Trophoblast cell (in vitro differentiated cells and primary cell): ENCODE results near the gene PWWP2B.

ENCODE experiments used
- DNase-seq, 2 donors: peaks; one replicate each; pipeline ENCODE4 v3.0.0-alpha.2; 2016
- H2AFZ ChIP-seq: 2 replicates; pipeline ENCODE4 v1.6.1; 2013; ENCODE audit warnings: low read length, moderate library complexity, mild to moderate bottlenecking; ENCODE audit not compliant: insufficient read depth, poor library complexity
- H2AK5ac ChIP-seq: 2 replicates; pipeline ENCODE4 v1.6.1; 2013; ENCODE audit warnings: mild to moderate bottlenecking, low read length
- H2BK120ac ChIP-seq: 2 replicates; pipeline ENCODE4 v1.6.1; 2013; ENCODE audit warnings: low read length, mild to moderate bottlenecking, moderate library complexity; ENCODE audit not compliant: insufficient read depth, poor library complexity
- H2BK12ac ChIP-seq: 2 replicates; pipeline ENCODE4 v1.6.1; 2013; ENCODE audit warnings: mild to moderate bottlenecking, low read length, moderate library complexity
- H2BK5ac ChIP-seq: 2 replicates; pipeline ENCODE4 v1.6.1; 2013; ENCODE audit warnings: low read length, low read depth, moderate library complexity, mild to moderate bottlenecking; ENCODE audit not compliant: poor library complexity
- H3K14ac ChIP-seq: 2 replicates; pipeline ENCODE4 v1.6.1; 2013; ENCODE audit warnings: mild to moderate bottlenecking, low read length
- H3K18ac ChIP-seq: 2 replicates; pipeline ENCODE4 v1.6.1; 2013; ENCODE audit warnings: mild to moderate bottlenecking, low read length
- H3K23ac ChIP-seq: 2 replicates; pipeline ENCODE4 v1.6.1; 2013; ENCODE audit warnings: low read length
- H3K27ac ChIP-seq: 2 replicates; pipeline ENCODE4 v1.5.1; 2013; ENCODE audit warnings: low read depth, mild to moderate bottlenecking, inconsistent platforms, low read length, moderate library complexity
- H3K27me3 ChIP-seq: 2 replicates; pipeline ENCODE4 v1.6.1; 2013; ENCODE audit warnings: inconsistent platforms, mild to moderate bottlenecking, low read length, moderate library complexity; ENCODE audit not compliant: insufficient read depth
- H3K36me3 ChIP-seq, 2 experiments: 1 replicate in 1 of 2; 2 replicates in 1 of 2; pipeline ENCODE4 v1.6.1; 2013; ENCODE audit warnings: low read length in 2 of 2, mild to moderate bottlenecking in 2 of 2, moderate library complexity in 1 of 2; ENCODE audit not compliant: insufficient read depth in 2 of 2, control insufficient read depth in 1 of 2
- H3K4ac ChIP-seq: 2 replicates; pipeline ENCODE4 v1.6.1; 2013; ENCODE audit warnings: low read depth, mild to moderate bottlenecking, low read length, moderate library complexity
- H3K4me1 ChIP-seq, 2 experiments: 1 replicate in 1 of 2; 2 replicates in 1 of 2; pipeline ENCODE4 v1.6.1; 2013; ENCODE audit warnings: low read length in 2 of 2, mild to moderate bottlenecking in 2 of 2, moderate library complexity in 1 of 2; ENCODE audit not compliant: insufficient read depth in 2 of 2, control insufficient read depth in 1 of 2
- H3K4me2 ChIP-seq: 2 replicates; pipeline ENCODE4 v1.6.1; 2013; ENCODE audit warnings: inconsistent platforms, mild to moderate bottlenecking, low read length, moderate library complexity
- H3K4me3 ChIP-seq: 2 replicates; pipeline ENCODE4 v1.5.1; 2013; ENCODE audit warnings: mild to moderate bottlenecking, low read depth, low read length, inconsistent platforms
- H3K79me1 ChIP-seq: one replicate; pipeline ENCODE4 v1.6.1; 2013; ENCODE audit warnings: low read length
- H3K79me2 ChIP-seq: 2 replicates; pipeline ENCODE4 v1.6.1; 2013; ENCODE audit warnings: low read length, mild to moderate bottlenecking; ENCODE audit not compliant: control insufficient read depth, insufficient read depth, poor library complexity
- H3K9ac ChIP-seq: 2 replicates; pipeline ENCODE4 v1.6.1; 2013; ENCODE audit warnings: mild to moderate bottlenecking, low read length
- H3K9me3 ChIP-seq: 2 replicates; pipeline ENCODE4 v1.6.1; 2013; ENCODE audit warnings: low read depth, mild to moderate bottlenecking, control low read depth, inconsistent platforms, low read length; ENCODE audit not compliant: insufficient read depth
- H4K12ac ChIP-seq: 2 replicates; pipeline ENCODE4 v1.6.1; 2013; ENCODE audit warnings: low read depth, mild to moderate bottlenecking, low read length, moderate library complexity
- H4K8ac ChIP-seq: 2 replicates; pipeline ENCODE4 v1.6.1; 2013; ENCODE audit warnings: low read depth, mild to moderate bottlenecking, low read length, moderate library complexity
- H4K91ac ChIP-seq: one replicate; pipeline ENCODE4 v1.6.1; 2013; ENCODE audit warnings: low read depth, mild to moderate bottlenecking, low read length, moderate library complexity
- WGBS: extraction: QIAGEN DNeasy Blood & Tissue Kit; methylation state at CpG from one replicate; pipeline ENCODE4 v1.1.7; 2013; ENCODE audit warnings: missing lambda C conversion rate; ENCODE audit not compliant: insufficient read length, insufficient coverage; ENCODE audit errors: extremely low coverage; 5-methylcytosine and 5-hydroxymethylcytosine counted together

The PWWP2B gene

GRCh38 chr10:132408367-132408781, 11.4 kb downstream of the PWWP2B start:
- Histone ChIP-seq H4K8ac (peak overlapping the region; percentile 82), H3K36me3 (peaks cover 40 to 48% of the 10 kb centered on the region in 2 experiments), H3K4ac (peak overlapping the region; percentile 97), H3K79me1 (peaks cover 78% of the 10 kb centered on the region), H4K12ac (peak overlapping the region; percentile 91), H3K23ac (no peak overlapping the region), H2BK120ac (peak overlapping the region; percentile 100), H4K91ac (peak overlapping the region; percentile 100), H3K14ac (peak overlapping the region; percentile 99), H3K9me3 (no peaks in the 10 kb centered on the region), H2AFZ (peak overlapping the region; percentile 56), H3K4me3 (no peak overlapping the region), H3K18ac (peak overlapping the region; percentile 98), H2BK5ac (peak overlapping the region; percentile 94), H3K79me2 (peaks cover 75% of the 10 kb centered on the region), H3K27ac (peak overlapping the region; percentile 98), H3K27me3 (no peaks in the 10 kb centered on the region), H3K9ac (peak overlapping the region; percentile 14), H2AK5ac (peak overlapping the region; percentile 93), H3K4me1 (peaks cover 82 to 88% of the 10 kb centered on the region in 2 experiments), H3K4me2 (peak overlapping the region; percentile 57), H2BK12ac (peak overlapping the region; percentile 92)
- no peak for DNase-seq
- no CpG with 5 or more reads among the region's 20 CpGs for WGBS

GRCh38 chr10:132408823-132409666, 12.0 kb downstream of the PWWP2B start:
- H2BK120ac ChIP-seq, result peak overlapping the region; percentile 100
- peak overlapping the region; percentile 93 for H2AK5ac ChIP-seq
- H3K9me3 ChIP-seq, result no peaks in the 10 kb centered on the region
- peak overlapping the region; percentile 82 for H4K8ac ChIP-seq
- H2BK12ac ChIP-seq, result peak overlapping the region; percentile 92
- H3K18ac ChIP-seq, result peak overlapping the region; percentile 98
- peak overlapping the region; percentile 42 for H2AFZ ChIP-seq
- no peak overlapping the region for H3K4me3 ChIP-seq
- peaks cover 44 to 52% of the 10 kb centered on the region in 2 experiments for H3K36me3 ChIP-seq
- no peak overlapping the region for H3K9ac ChIP-seq
- peaks cover 76% of the 10 kb centered on the region for H3K79me1 ChIP-seq
- peak in 1 of 2 donors; percentile 23 for DNase-seq
- H3K79me2 ChIP-seq, result peaks cover 74% of the 10 kb centered on the region
- H3K27me3 ChIP-seq, result no peaks in the 10 kb centered on the region
- no CpG with 5 or more reads among the region's 27 CpGs for WGBS
- H3K4ac ChIP-seq, result peak overlapping the region; percentile 97
- no peak overlapping the region for H3K23ac ChIP-seq
- peak overlapping the region; percentile 94 for H2BK5ac ChIP-seq
- H3K4me2 ChIP-seq, result peak overlapping the region; percentile 57
- H3K27ac ChIP-seq, result peak overlapping the region; percentile 98
- peak overlapping the region; percentile 74 for H4K12ac ChIP-seq
- peak overlapping the region; percentile 100 for H4K91ac ChIP-seq
- peaks cover 84 to 89% of the 10 kb centered on the region in 2 experiments for H3K4me1 ChIP-seq
- peak overlapping the region; percentile 99 for H3K14ac ChIP-seq

GRCh38 chr10:132409667-132410028, 12.6 kb downstream of the PWWP2B start:
- peak overlapping the region; percentile 65 for H2AK5ac ChIP-seq
- H3K9ac ChIP-seq, result no peak overlapping the region
- H3K18ac ChIP-seq, result no peak overlapping the region
- no peak for DNase-seq
- no peak overlapping the region for H3K14ac ChIP-seq
- no peak overlapping the region for H3K4me3 ChIP-seq
- H3K27me3 ChIP-seq, result no peaks in the 10 kb centered on the region
- H3K4ac ChIP-seq, result peak overlapping the region; percentile 97
- peak overlapping the region; percentile 100 for H4K91ac ChIP-seq
- H3K23ac ChIP-seq, result no peak overlapping the region
- peaks cover 47 to 51% of the 10 kb centered on the region in 2 experiments for H3K36me3 ChIP-seq
- H3K79me2 ChIP-seq, result peaks cover 68% of the 10 kb centered on the region
- H2BK12ac ChIP-seq, result no peak overlapping the region
- H3K79me1 ChIP-seq, result peaks cover 70% of the 10 kb centered on the region
- WGBS, result no CpG with 5 or more reads among the region's 4 CpGs
- no peak overlapping the region for H3K4me2 ChIP-seq
- H3K9me3 ChIP-seq, result no peaks in the 10 kb centered on the region
- H2AFZ ChIP-seq, result no peak overlapping the region
- no peak overlapping the region for H3K27ac ChIP-seq
- no peak overlapping the region for H2BK120ac ChIP-seq
- peaks cover 83 to 89% of the 10 kb centered on the region in 2 experiments for H3K4me1 ChIP-seq
- peak overlapping the region; percentile 94 for H2BK5ac ChIP-seq
- no peak overlapping the region for H4K12ac ChIP-seq
- no peak overlapping the region for H4K8ac ChIP-seq

- Histone ChIP-seq H3K27ac (peak overlapping the region; percentile 91), H3K4me1 (peaks cover 77 to 84% of the 10 kb centered on the region in 2 experiments), H3K4me3 (no peak overlapping the region), H2BK120ac (peak overlapping the region; percentile 82), H3K14ac (peak overlapping the region; percentile 38), H3K36me3 (peaks cover 44 to 48% of the 10 kb centered on the region in 2 experiments), H4K12ac (no peak overlapping the region), H2BK12ac (peak overlapping the region; percentile 58), H3K9ac (no peak overlapping the region), H3K27me3 (no peaks in the 10 kb centered on the region), H2AK5ac (peak overlapping the region; percentile 70), H4K91ac (peak overlapping the region; percentile 74), H3K79me1 (peaks cover 64% of the 10 kb centered on the region), H3K79me2 (peaks cover 65% of the 10 kb centered on the region), H3K18ac (peak overlapping the region; percentile 40), H4K8ac (peak overlapping the region; percentile 24), H2AFZ (no peak overlapping the region), H3K4ac (peak overlapping the region; percentile 57), H3K23ac (no peak overlapping the region), H2BK5ac (peak overlapping the region; percentile 35), H3K4me2 (no peak overlapping the region), H3K9me3 (peaks cover 2% of the 10 kb centered on the region)
- no CpG with 5 or more reads among the region's 28 CpGs for WGBS
- DNase-seq, result no peak
Measured at GRCh38 chr10:132410056-132410778, 13.2 kb downstream of the PWWP2B start.
